Measurements from ENCODE around the gene CYLD. TPM values are rescaled to one million over a fixed set of nuclear protein-coding genes. Genes with fewer than 3 reads are reported as not detected.

CYLD gene
- total RNA-seq, 1 donor from 2014 or later = 27.8 TPM

DNA sequence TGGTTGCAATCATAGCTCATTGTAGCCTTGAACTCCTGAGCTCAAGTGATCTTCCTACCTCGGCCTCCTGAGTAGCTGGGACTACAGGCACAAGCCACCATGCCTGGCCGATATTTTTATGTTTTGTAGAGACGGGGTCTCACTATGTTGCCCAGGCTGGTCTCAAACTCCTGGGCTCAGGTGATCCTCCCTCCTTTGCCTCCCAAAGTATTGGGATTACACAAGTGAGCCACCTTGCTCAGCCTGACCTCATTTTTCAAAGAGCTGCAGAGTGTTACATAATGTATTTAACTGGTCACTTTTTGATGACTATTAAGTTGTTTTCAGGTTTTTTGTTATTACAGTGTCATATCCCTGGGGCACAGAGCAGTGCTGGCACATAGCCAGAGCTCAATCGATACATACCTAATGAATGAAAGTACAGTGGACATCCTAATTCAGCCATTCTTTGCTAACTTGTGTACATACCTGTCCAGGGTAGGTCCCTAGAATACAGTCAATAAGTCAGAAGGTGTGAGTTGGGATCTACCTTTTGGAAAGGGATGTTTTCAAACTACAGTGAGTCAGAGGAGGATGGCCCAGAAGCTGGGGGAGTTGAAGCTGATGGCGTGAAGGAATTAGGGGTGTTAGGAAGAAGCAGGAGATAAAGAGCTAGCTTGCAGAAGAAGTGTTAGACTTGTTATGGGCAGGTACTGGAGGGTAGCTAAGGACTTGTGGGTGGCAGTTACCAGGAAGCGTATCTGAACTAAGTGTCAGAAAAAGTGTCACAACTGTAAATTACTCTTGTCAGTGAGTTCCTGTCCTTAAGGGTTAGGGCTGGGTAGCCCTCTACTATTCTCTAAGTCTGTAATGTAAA is 20.1 kb upstream of the CYLD start:
- H3K4me1 Mint-ChIP-seq (ENCODE audit: unreplicated experiment) = no peaks in the 10 kb centered on the region
- peaks cover 13% of the 10 kb centered on the region for H3K9me3 Mint-ChIP-seq (ENCODE audit: unreplicated experiment)
- DNase-seq (ENCODE audit: extremely low spot score, unreplicated experiment) = no peak
- H3K27me3 Mint-ChIP-seq (ENCODE audit: unreplicated experiment) = peaks cover 7% of the 10 kb centered on the region
- no peaks in the 10 kb centered on the region for H3K36me3 Mint-ChIP-seq (ENCODE audit: unreplicated experiment)
- no peak overlapping the region for H3K27ac Mint-ChIP-seq (ENCODE audit: unreplicated experiment)
- H3K4me3 Mint-ChIP-seq (ENCODE audit: unreplicated experiment) = no peak overlapping the region
- TF ChIP-seq, protein P1, sequence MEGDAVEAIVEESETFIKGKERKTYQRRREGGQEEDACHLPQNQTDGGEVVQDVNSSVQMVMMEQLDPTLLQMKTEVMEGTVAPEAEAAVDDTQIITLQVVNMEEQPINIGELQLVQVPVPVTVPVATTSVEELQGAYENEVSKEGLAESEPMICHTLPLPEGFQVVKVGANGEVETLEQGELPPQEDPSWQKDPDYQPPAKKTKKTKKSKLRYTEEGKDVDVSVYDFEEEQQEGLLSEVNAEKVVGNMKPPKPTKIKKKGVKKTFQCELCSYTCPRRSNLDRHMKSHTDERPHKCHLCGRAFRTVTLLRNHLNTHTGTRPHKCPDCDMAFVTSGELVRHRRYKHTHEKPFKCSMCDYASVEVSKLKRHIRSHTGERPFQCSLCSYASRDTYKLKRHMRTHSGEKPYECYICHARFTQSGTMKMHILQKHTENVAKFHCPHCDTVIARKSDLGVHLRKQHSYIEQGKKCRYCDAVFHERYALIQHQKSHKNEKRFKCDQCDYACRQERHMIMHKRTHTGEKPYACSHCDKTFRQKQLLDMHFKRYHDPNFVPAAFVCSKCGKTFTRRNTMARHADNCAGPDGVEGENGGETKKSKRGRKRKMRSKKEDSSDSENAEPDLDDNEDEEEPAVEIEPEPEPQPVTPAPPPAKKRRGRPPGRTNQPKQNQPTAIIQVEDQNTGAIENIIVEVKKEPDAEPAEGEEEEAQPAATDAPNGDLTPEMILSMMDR (IDR thresholded peaks at IDR 0.05) = no peak

DNA sequence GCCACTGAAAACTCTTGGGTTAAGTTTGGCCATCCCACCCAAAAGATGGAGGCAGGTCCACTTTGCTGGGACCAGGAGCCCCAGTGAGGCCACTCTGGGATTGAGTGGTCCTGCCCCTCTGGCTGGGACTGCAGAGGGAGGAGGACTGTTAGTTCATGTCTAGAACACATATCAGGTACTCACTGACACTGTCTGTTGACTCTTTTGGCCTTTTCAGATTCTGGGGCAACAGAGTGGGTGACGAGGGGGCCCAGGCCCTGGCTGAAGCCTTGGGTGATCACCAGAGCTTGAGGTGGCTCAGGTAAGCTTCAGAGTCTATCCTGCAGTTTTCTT is 19.5 kb upstream of the CYLD start:
- H3K4me3 Mint-ChIP-seq (ENCODE audit: unreplicated experiment) = no peak overlapping the region
- peaks cover 7% of the 10 kb centered on the region for H3K27me3 Mint-ChIP-seq (ENCODE audit: unreplicated experiment)
- H3K4me1 Mint-ChIP-seq (ENCODE audit: unreplicated experiment) = no peaks in the 10 kb centered on the region
- TF ChIP-seq, protein P1 (IDR thresholded peaks at IDR 0.05) = no peak
- peaks cover 13% of the 10 kb centered on the region for H3K9me3 Mint-ChIP-seq (ENCODE audit: unreplicated experiment)
- no peak overlapping the region for H3K27ac Mint-ChIP-seq (ENCODE audit: unreplicated experiment)
- no peaks in the 10 kb centered on the region for H3K36me3 Mint-ChIP-seq (ENCODE audit: unreplicated experiment)
- DNase-seq (ENCODE audit: extremely low spot score, unreplicated experiment) = no peak

DNA sequence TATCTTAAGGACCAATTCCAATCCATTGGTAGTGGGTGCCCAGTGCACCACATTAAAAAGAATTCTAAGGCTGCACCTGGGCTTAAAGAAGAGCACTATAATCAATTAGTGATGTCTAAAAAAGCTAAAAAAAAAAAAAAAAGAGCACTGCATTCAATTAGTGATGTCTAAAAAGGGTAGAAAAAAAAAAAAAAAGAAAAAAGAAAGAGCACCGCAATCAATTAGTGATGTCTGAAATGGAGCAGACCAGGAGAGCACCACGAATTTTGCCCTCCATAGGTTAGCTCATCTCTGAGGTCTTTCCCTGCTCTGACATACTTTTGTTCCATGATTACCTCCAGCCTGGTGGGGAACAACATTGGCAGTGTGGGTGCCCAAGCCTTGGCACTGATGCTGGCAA is 18.9 kb upstream of the CYLD start:
- Mint-ChIP-seq H3K4me1 (ENCODE audit: unreplicated experiment) (no peaks in the 10 kb centered on the region), H3K36me3 (ENCODE audit: unreplicated experiment) (no peaks in the 10 kb centered on the region), H3K4me3 (ENCODE audit: unreplicated experiment) (no peak overlapping the region), H3K27me3 (ENCODE audit: unreplicated experiment) (peaks cover 5% of the 10 kb centered on the region), H3K9me3 (ENCODE audit: unreplicated experiment) (peaks cover 13% of the 10 kb centered on the region), H3K27ac (ENCODE audit: unreplicated experiment) (no peak overlapping the region)
- TF ChIP-seq, protein P1 (IDR thresholded peaks at IDR 0.05) = no peak
- DNase-seq (ENCODE audit: extremely low spot score, unreplicated experiment) = no peak

DNA sequence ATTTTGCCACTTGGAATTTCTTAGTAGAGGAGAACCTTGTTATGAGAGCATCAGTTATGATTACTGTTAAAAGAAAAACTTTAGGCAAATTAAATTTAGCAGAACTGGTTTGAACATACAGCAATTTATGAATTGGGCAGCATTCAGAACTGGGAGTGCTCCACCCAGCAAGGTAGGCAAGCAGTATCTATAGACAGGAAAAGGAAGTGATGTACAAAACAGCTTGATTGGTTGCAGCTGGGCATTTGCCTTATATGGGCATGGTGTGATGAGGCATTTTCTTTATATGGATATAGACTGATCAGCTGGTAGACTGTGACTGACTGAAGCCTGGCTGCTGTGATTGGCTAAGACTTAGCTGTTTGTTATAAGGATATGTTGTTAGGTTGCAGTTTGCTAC is 17.6 kb upstream of the CYLD start:
- no peak overlapping the region for H3K4me3 Mint-ChIP-seq (ENCODE audit: unreplicated experiment)
- no peak overlapping the region for H3K27ac Mint-ChIP-seq (ENCODE audit: unreplicated experiment)
- no peaks in the 10 kb centered on the region for H3K36me3 Mint-ChIP-seq (ENCODE audit: unreplicated experiment)
- no peak for DNase-seq (ENCODE audit: extremely low spot score, unreplicated experiment)
- H3K9me3 Mint-ChIP-seq (ENCODE audit: unreplicated experiment) = peaks cover 13% of the 10 kb centered on the region
- H3K27me3 Mint-ChIP-seq (ENCODE audit: unreplicated experiment) = peaks cover 3% of the 10 kb centered on the region
- H3K4me1 Mint-ChIP-seq (ENCODE audit: unreplicated experiment) = no peaks in the 10 kb centered on the region
- TF ChIP-seq, protein P1 (IDR thresholded peaks at IDR 0.05) = no peak

DNA sequence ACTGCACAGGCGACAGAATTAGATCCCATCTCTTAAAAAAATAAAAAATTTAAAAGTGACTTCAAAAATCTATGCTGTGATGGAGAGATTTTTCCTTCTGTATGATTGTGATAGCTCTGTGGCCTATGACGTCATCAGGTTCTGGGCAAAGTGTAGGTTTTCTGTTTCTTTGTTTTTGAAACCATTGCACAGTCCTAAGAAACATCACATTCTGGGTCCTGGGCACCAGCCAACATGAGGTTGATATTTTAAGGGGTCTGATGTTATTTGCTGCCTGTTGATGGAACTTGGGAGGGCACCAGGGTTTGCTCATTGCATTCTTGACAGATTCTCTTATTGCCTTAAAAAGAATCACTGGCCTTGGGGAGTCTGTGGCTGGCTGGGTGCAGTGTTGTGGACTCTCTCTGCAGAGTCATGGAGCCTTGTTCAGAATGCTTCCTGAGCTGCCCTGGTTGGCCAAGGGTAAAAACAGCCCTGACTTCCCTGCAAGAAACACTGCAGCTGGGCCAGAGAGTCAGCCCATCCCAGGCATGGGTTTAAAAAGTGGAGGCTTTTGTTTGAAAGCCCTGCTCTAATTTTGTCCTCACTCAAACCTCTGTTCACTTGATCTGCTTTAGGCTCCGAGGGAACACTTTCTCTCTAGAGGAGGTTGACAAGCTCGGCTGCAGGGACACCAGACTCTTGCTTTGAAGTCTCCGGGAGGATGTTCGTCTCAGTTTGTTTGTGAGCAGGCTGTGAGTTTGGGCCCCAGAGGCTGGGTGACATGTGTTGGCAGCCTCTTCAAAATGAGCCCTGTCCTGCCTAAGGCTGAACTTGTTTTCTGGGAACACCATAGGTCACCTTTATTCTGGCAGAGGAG is 10.5 kb upstream of the CYLD start:
- DNase-seq (ENCODE audit: extremely low spot score, unreplicated experiment) = no peak
- Mint-ChIP-seq H3K27ac (ENCODE audit: unreplicated experiment) (no peak overlapping the region), H3K4me3 (ENCODE audit: unreplicated experiment) (no peak overlapping the region), H3K36me3 (ENCODE audit: unreplicated experiment) (no peaks in the 10 kb centered on the region), H3K4me1 (ENCODE audit: unreplicated experiment) (no peaks in the 10 kb centered on the region), H3K9me3 (ENCODE audit: unreplicated experiment) (no peaks in the 10 kb centered on the region), H3K27me3 (ENCODE audit: unreplicated experiment) (peaks cover 17% of the 10 kb centered on the region)
- TF ChIP-seq, protein P1 (IDR thresholded peaks at IDR 0.05) = no peak

All from osteocyte (in vitro differentiated cells).